ENCODE data around the gene NAV2.

NAV2 gene

GRCh38 chr11:19992162-19992561, 279.5 kb downstream of the NAV2 start:
- ChIA-PET POLR2A (no interaction called here), CTCF (interaction anchor here (1.1 kb wide), 1 partner anchor 136 kb away, joined by 3 read pairs; no protein-coding TSS in a partner anchor)
- no peak for DNase-seq (ENCODE audit: extremely low spot score)
- TF ChIP-seq CTCF (IDR thresholded peaks at IDR 0.05; ENCODE audit: control extremely low read depth, extremely low read depth, low read depth, missing control alignments), result no peak

GRCh38 chr11:19992998-19993397, 280.4 kb downstream of the NAV2 start:
- no peak for TF ChIP-seq CTCF (IDR thresholded peaks at IDR 0.05; ENCODE audit: control extremely low read depth, extremely low read depth, low read depth, missing control alignments)
- no peak for DNase-seq (ENCODE audit: extremely low spot score)
- CTCF ChIA-PET, result interaction anchor here (1.1 kb wide), 1 partner anchor 135 kb away, joined by 3 read pairs; no protein-coding TSS in a partner anchor
- POLR2A ChIA-PET, result no interaction called here

- DNase-seq (ENCODE audit: extremely low spot score), result no peak
- CTCF ChIA-PET, result no interaction called here
- POLR2A ChIA-PET, result no interaction called here
- no peak for TF ChIP-seq CTCF (IDR thresholded peaks at IDR 0.05; ENCODE audit: control extremely low read depth, extremely low read depth, low read depth, missing control alignments)
These were observed 282.0 kb downstream of the NAV2 start for GRCh38 chr11:19994672-19995071.

- no peak for DNase-seq (ENCODE audit: extremely low spot score)
- ChIA-PET POLR2A (no interaction called here), CTCF (no interaction called here)
- no peak for TF ChIP-seq CTCF (IDR thresholded peaks at IDR 0.05; ENCODE audit: control extremely low read depth, extremely low read depth, low read depth, missing control alignments)
These were observed 282.5 kb downstream of the NAV2 start for GRCh38 chr11:19995145-19995544.

GRCh38 chr11:19996571-19996970, 283.9 kb downstream of the NAV2 start:
- CTCF ChIA-PET, result no interaction called here
- DNase-seq (ENCODE audit: extremely low spot score), result no peak
- POLR2A ChIA-PET, result no interaction called here
- TF ChIP-seq CTCF (IDR thresholded peaks at IDR 0.05; ENCODE audit: control extremely low read depth, extremely low read depth, low read depth, missing control alignments), result no peak

GRCh38 chr11:20000022-20000350, 287.3 kb downstream of the NAV2 start:
- no peak for TF ChIP-seq CTCF (IDR thresholded peaks at IDR 0.05; ENCODE audit: control extremely low read depth, extremely low read depth, low read depth, missing control alignments)
- no peak for DNase-seq (ENCODE audit: extremely low spot score)
- ChIA-PET POLR2A (interaction anchor here (0.6 kb wide), 1 partner anchor 66 kb away, joined by 3 read pairs; no protein-coding TSS in a partner anchor), CTCF (interaction anchor here (1.3 kb wide), 1 partner anchor 16 kb away, joined by 3 read pairs; no protein-coding TSS in a partner anchor)

All from GM10248 (cell line).